HG02798 (cell line): ENCODE data around the gene KCMF1.

ENCODE experiments used
- ATAC-seq: cut with Tn5 transposase; IDR thresholded peaks from one replicate; pipeline ENCODE4 v1.9.1; 2021; ENCODE audit warnings: mild to moderate bottlenecking; ENCODE audit not compliant: unreplicated experiment, poor library complexity

KCMF1 gene

GRCh38 chr2:84972932-84973331 lies 2.0 kb downstream of the KCMF1 start:
- ATAC-seq = no peak

GRCh38 chr2:84980263-84980983 lies 9.5 kb downstream of the KCMF1 start:
- ATAC-seq = no peak

- no peak for ATAC-seq
These were observed 15.1 kb downstream of the KCMF1 start for GRCh38 chr2:84986018-84986417.

- no peak for ATAC-seq
These were observed 18.5 kb downstream of the KCMF1 start for GRCh38 chr2:84989422-84989821.

GRCh38 chr2:84989927-84990326 lies 19.0 kb downstream of the KCMF1 start:
- no peak for ATAC-seq

- no peak for ATAC-seq
These were observed 20.6 kb downstream of the KCMF1 start for GRCh38 chr2:84991404-84992160.

- no peak for ATAC-seq
These were observed 24.9 kb downstream of the KCMF1 start for GRCh38 chr2:84995826-84996225.

- no peak for ATAC-seq
These were observed 25.9 kb downstream of the KCMF1 start for GRCh38 chr2:84996909-84997308.

GRCh38 chr2:84999553-84999955 lies 28.6 kb downstream of the KCMF1 start:
- peak; percentile 54 for ATAC-seq

GRCh38 chr2:85001595-85001994 lies 30.6 kb downstream of the KCMF1 start:
- ATAC-seq = no peak

GRCh38 chr2:85002534-85002933 lies 31.6 kb downstream of the KCMF1 start:
- no peak for ATAC-seq

GRCh38 chr2:85008252-85008651 lies 37.3 kb downstream of the KCMF1 start:
- no peak for ATAC-seq

- no peak for ATAC-seq
These were observed 38.2 kb downstream of the KCMF1 start for GRCh38 chr2:85009019-85009618.

GRCh38 chr2:85010404-85010803 lies 39.4 kb downstream of the KCMF1 start:
- no peak for ATAC-seq

- ATAC-seq = no peak
These were observed 40.1 kb downstream of the KCMF1 start for GRCh38 chr2:85011098-85011497.

GRCh38 chr2:85011747-85012146 lies 40.8 kb downstream of the KCMF1 start:
- no peak for ATAC-seq

- ATAC-seq = no peak
These were observed 41.5 kb downstream of the KCMF1 start for GRCh38 chr2:85012431-85012830.

- ATAC-seq = no peak
These were observed 41.9 kb downstream of the KCMF1 start for GRCh38 chr2:85012855-85013254.

GRCh38 chr2:85015653-85016360 lies 44.8 kb downstream of the KCMF1 start:
- no peak for ATAC-seq

- ATAC-seq = no peak
These were observed 45.5 kb downstream of the KCMF1 start for GRCh38 chr2:85016446-85016845.
